ENCODE results near the gene ZNF710. TPM values are rescaled to one million over a fixed set of nuclear protein-coding genes. Genes with fewer than 3 reads are reported as not detected.

ZNF710 gene
- total and polyA plus RNA-seq, 2 of the 4 experiments (the other 2 are of a cell fraction) = 7.6 to 8.2 TPM

DNA sequence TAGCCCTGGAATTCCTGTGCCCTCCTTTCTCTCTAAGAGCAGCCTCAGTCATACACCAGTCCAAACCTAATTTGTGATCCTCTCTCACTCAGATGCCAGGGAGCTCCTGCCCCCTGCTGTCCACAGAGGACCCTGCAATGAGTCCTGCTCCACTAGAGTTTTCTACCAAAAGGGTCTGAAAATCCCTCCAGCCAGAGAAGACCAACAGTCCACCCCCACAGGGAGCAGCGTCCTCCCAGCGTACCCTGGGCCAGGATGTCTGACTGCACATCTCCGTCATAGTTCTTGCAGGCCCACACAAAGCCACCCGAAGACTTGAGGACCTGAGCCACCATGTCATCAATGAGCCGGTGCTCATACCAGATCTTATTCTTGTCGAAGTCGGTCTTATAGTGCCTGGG, 85.7 kb downstream of the ZNF710 start:
- no peak overlapping the region for H3K9ac ChIP-seq (ENCODE audit: low read depth, low read length)
- no peak overlapping the region for H4K8ac ChIP-seq (ENCODE audit: low read depth in 2 of 2, low read length in 2 of 2)
- BruUV-seq (replicated peaks) = no TSS peak
- H3K4me1 ChIP-seq (ENCODE audit: control insufficient read depth, insufficient read depth, low read length) = peaks cover 4% of the 10 kb centered on the region; the same call in 1 of the 2 replicates
- TF ChIP-seq, protein P1, sequence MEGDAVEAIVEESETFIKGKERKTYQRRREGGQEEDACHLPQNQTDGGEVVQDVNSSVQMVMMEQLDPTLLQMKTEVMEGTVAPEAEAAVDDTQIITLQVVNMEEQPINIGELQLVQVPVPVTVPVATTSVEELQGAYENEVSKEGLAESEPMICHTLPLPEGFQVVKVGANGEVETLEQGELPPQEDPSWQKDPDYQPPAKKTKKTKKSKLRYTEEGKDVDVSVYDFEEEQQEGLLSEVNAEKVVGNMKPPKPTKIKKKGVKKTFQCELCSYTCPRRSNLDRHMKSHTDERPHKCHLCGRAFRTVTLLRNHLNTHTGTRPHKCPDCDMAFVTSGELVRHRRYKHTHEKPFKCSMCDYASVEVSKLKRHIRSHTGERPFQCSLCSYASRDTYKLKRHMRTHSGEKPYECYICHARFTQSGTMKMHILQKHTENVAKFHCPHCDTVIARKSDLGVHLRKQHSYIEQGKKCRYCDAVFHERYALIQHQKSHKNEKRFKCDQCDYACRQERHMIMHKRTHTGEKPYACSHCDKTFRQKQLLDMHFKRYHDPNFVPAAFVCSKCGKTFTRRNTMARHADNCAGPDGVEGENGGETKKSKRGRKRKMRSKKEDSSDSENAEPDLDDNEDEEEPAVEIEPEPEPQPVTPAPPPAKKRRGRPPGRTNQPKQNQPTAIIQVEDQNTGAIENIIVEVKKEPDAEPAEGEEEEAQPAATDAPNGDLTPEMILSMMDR (conservative IDR thresholded peaks at IDR 0.05; ENCODE audit: low read depth, low read length) = peak; percentile 67
- TF ChIP-seq RCOR1 (IDR thresholded peaks at IDR 0.05; ENCODE audit: insufficient replicate concordance, low read length) = no peak
- peak; percentile 53 for TF ChIP-seq SMC3 (IDR thresholded peaks at IDR 0.05; ENCODE audit: low read depth, low read length)
- no peak for TF ChIP-seq POLR2A (IDR thresholded peaks at IDR 0.05; ENCODE audit: low read depth, low read length)
- TF ChIP-seq MAFK (IDR thresholded peaks at IDR 0.05; ENCODE audit: low read depth, low read length) = no peak
- no peak for TF ChIP-seq CEBPB (IDR thresholded peaks at IDR 0.05; ENCODE audit: low read depth, low read length)
- no peak for TF ChIP-seq MXI1 (IDR thresholded peaks at IDR 0.05; ENCODE audit: borderline replicate concordance, low read depth, low read length)
- no peak for TF ChIP-seq CHD1 (IDR thresholded peaks at IDR 0.05; ENCODE audit: low read depth, low read length)
- TF ChIP-seq BHLHE40 (IDR thresholded peaks at IDR 0.05; ENCODE audit: low read depth, low read length) = no peak
- TF ChIP-seq, protein P2, sequence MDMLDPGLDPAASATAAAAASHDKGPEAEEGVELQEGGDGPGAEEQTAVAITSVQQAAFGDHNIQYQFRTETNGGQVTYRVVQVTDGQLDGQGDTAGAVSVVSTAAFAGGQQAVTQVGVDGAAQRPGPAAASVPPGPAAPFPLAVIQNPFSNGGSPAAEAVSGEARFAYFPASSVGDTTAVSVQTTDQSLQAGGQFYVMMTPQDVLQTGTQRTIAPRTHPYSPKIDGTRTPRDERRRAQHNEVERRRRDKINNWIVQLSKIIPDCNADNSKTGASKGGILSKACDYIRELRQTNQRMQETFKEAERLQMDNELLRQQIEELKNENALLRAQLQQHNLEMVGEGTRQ (IDR thresholded peaks at IDR 0.05; ENCODE audit: low read depth, low read length) = no peak
- TF ChIP-seq ELK1 (IDR thresholded peaks at IDR 0.05; ENCODE audit: borderline replicate concordance, low read depth, low read length) = no peak
- TF ChIP-seq RFX5 (IDR thresholded peaks at IDR 0.05; ENCODE audit: low read depth, low read length) = no peak
- TF ChIP-seq NFE2L2 (IDR thresholded peaks at IDR 0.05; ENCODE audit: low read depth, low read length) = no peak
- peak; percentile 79 for TF ChIP-seq RAD21 (IDR thresholded peaks at IDR 0.05; ENCODE audit: low read length)
- no peak for TF ChIP-seq FOS (IDR thresholded peaks at IDR 0.05; ENCODE audit: low read depth, low read length)
- no peak for TF ChIP-seq MAZ (IDR thresholded peaks at IDR 0.05; ENCODE audit: borderline replicate concordance, low read depth, low read length)
- in situ Hi-C loops (cut with MboI; ENCODE audit: low sequenced_read_pairs) = no loop called here
- no peak overlapping the region for H3K56ac ChIP-seq (ENCODE audit: extremely low read depth, insufficient read depth, low read length)
- ChIA-PET CTCF (interaction anchor here (0.7 to 1.6 kb wide), 2 partner anchors 16 to 84 kb away, joined by 3 to 4 read pairs; no protein-coding TSS in a partner anchor), POLR2A (ENCODE audit: unreplicated experiment) (no interaction called here)
- no peak overlapping the region for H3K14ac ChIP-seq (replicated peaks; ENCODE audit: low read depth, low read length)
- no peak overlapping the region for H4K5ac ChIP-seq (ENCODE audit: low read depth, low read length)
- peaks cover 12% of the 10 kb centered on the region; the same call in 1 of the 2 replicates for H4K20me1 ChIP-seq (ENCODE audit: insufficient read depth, low read length)
- H3K27me3 ChIP-seq (ENCODE audit: control insufficient read depth, insufficient read depth, low read length) = no peaks in the 10 kb centered on the region
- H3K36me3 ChIP-seq (ENCODE audit: control insufficient read depth, insufficient read depth, low read length) = peaks cover 54% of the 10 kb centered on the region
- no peak overlapping the region for H3K4me2 ChIP-seq (ENCODE audit: low read depth, low read length)
- H3K23ac ChIP-seq (ENCODE audit: low read depth, low read length) = no peak overlapping the region
- H2BK20ac ChIP-seq (ENCODE audit: low read depth, low read length) = no peak overlapping the region
- H2AFZ ChIP-seq (replicated peaks; ENCODE audit: low read length, poor library complexity) = no peak overlapping the region
- H2BK120ac ChIP-seq (ENCODE audit: low read depth, low read length) = no peak overlapping the region
- no peak overlapping the region for H4K91ac ChIP-seq (ENCODE audit: insufficient read depth, low read depth, low read length)
- H2AK9ac ChIP-seq (replicated peaks; ENCODE audit: low read depth, low read length, poor library complexity) = no peak overlapping the region
- no peak overlapping the region for H3K18ac ChIP-seq (ENCODE audit: low read depth, low read length)
- no peak overlapping the region for H3K4me3 ChIP-seq (ENCODE audit: insufficient read depth, low read depth, low read length)
- no peak overlapping the region for H3K27ac ChIP-seq (ENCODE audit: insufficient read depth, low read length)
- dilution Hi-C loops (cut with HindIII; ENCODE audit: low sequenced_read_pairs, unreplicated experiment) = no loop called here
- H3K79me1 ChIP-seq (ENCODE audit: low read depth in 1 of 2, low read length in 2 of 2) = peaks cover 8 to 27% of the 10 kb centered on the region in 2 experiments
- H3K9me1 ChIP-seq (ENCODE audit: insufficient read depth, low read length) = peaks cover 3% of the 10 kb centered on the region; the same call in 1 of the 2 replicates
- H3K4ac ChIP-seq (ENCODE audit: low read depth, low read length) = no peak overlapping the region
- H2BK15ac ChIP-seq (ENCODE audit: low read depth, low read length) = no peak overlapping the region
- H2BK5ac ChIP-seq (ENCODE audit: low read depth, low read length, poor library complexity, severe bottlenecking) = no peak overlapping the region
- WGBS, 2 experiments (ENCODE audit: extremely low coverage in 2 of 2, insufficient read length in 1 of 2) = 95% methylated on average over 4 of the region's 7 CpGs; no CpG with 5 or more reads in 1 of the 2 experiments
- no peak overlapping the region for H2AK5ac ChIP-seq (ENCODE audit: low read depth, low read length)
- H3K9me3 ChIP-seq (ENCODE audit: control insufficient read depth, insufficient read depth, low read length) = no peaks in the 10 kb centered on the region
- peak; percentile 42 for DNase-seq
- ATAC-seq (ENCODE audit: low read depth) = peak; percentile 75
- intact Hi-C loops (cut with micrococcal nuclease) = loop anchor here (1.0 to 10.0 kb wide), 3 partner anchors 138 to 345 kb away; no protein-coding TSS in a partner anchor
